ENCODE data around the gene TLN1.

TLN1 gene

DNA sequence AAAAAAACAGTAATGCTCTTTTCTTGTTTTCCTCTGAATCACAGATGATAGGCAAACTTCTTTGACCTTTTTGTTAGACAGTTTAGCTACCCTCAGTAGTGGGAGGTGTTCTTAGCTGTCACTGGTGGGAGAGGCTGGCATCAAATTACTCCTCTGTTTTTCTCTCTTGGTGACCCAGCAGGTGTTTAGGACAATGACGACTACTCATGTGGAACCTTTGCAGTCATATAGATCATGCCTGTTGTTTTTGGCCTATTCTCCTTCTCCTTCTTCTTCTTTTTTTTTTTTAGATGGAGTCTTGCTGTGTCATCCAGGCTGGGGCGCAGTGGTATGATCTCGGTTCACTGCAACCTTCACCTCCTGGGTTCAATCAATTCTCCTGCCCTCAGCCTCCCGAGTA lies 44.0 kb upstream of the TLN1 start:
- H3F3A ChIP-seq (ENCODE audit: insufficient read depth, low read length): no peaks in the 10 kb centered on the region
- peak overlapping the region; percentile 88 for H3K27ac ChIP-seq (ENCODE audit: low read depth, low read length, poor library complexity, severe bottlenecking)
- H3K4me1 ChIP-seq (ENCODE audit: insufficient read depth, low read length, severe bottlenecking): peaks cover 34% of the 10 kb centered on the region
- H2AFZ ChIP-seq (ENCODE audit: low read length): no peak overlapping the region
- no peaks in the 10 kb centered on the region for H3K79me2 ChIP-seq (ENCODE audit: insufficient read depth, low read length)
- H3K4me2 ChIP-seq (ENCODE audit: low read length): peak overlapping the region; percentile 51
- no peaks in the 10 kb centered on the region for H4K20me1 ChIP-seq (ENCODE audit: insufficient read depth, low read length)
- peak overlapping the region; percentile 20 for H3K4me3 ChIP-seq (ENCODE audit: low read depth, low read length, poor library complexity, severe bottlenecking)
- TF ChIP-seq, protein P1, sequence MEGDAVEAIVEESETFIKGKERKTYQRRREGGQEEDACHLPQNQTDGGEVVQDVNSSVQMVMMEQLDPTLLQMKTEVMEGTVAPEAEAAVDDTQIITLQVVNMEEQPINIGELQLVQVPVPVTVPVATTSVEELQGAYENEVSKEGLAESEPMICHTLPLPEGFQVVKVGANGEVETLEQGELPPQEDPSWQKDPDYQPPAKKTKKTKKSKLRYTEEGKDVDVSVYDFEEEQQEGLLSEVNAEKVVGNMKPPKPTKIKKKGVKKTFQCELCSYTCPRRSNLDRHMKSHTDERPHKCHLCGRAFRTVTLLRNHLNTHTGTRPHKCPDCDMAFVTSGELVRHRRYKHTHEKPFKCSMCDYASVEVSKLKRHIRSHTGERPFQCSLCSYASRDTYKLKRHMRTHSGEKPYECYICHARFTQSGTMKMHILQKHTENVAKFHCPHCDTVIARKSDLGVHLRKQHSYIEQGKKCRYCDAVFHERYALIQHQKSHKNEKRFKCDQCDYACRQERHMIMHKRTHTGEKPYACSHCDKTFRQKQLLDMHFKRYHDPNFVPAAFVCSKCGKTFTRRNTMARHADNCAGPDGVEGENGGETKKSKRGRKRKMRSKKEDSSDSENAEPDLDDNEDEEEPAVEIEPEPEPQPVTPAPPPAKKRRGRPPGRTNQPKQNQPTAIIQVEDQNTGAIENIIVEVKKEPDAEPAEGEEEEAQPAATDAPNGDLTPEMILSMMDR (IDR thresholded peaks at IDR 0.05; ENCODE audit: low read length): no peak
- TF ChIP-seq EZH2 (IDR thresholded peaks at IDR 0.05; ENCODE audit: borderline replicate concordance, low read length): no peak
- peak overlapping the region; percentile 35; the same call in 1 of the 2 replicates for H3K9ac ChIP-seq (ENCODE audit: low read length)
- no peaks in the 10 kb centered on the region for H3K9me2 ChIP-seq (ENCODE audit: low read depth, low read length)
- H3K27me3 ChIP-seq (ENCODE audit: insufficient read depth, low read length): no peaks in the 10 kb centered on the region
- H3K36me3 ChIP-seq (ENCODE audit: insufficient read depth, low read length): no peaks in the 10 kb centered on the region
- no peaks in the 10 kb centered on the region for H3K9me3 ChIP-seq (ENCODE audit: low read length)

DNA sequence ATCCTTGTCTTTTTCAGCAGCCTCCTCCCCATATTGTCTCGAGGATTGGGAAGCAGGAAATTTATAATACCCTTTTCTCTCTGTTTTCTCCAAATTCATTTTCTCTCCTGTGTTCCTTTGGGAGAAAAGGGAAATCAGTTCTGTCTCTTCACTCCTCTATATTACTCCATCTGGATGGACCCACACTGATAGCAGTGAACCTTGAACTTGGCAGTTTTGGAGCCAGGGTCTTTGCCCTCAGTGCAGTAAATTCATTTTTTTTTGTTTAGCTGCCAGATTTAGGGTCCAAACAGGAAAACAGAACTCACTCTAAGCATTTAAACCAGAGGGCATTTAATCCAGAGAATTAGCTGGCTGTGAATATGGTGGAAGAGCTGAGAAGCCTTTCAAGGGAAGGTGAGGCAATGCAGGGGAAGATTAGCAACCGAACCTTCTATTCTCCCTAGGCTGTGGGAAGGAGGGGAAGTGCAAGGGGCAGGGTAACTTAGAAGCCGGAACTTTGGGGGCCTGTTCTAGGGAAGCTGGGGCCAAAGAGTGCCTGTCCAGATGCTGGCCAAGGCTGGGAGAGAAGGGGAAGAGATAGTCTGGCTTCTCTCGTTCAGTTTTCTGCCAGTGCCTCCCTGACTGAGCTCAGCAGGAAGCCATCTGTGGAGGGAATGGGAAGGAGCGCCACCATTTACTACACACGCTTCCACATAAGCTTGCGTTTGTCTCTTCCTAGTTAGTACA lies 43.1 kb upstream of the TLN1 start:
- H2AFZ ChIP-seq (ENCODE audit: low read length): no peak overlapping the region
- H3K9me2 ChIP-seq (ENCODE audit: low read depth, low read length): no peaks in the 10 kb centered on the region
- H3K9me3 ChIP-seq (ENCODE audit: low read length): no peaks in the 10 kb centered on the region
- H3K27ac ChIP-seq (ENCODE audit: low read depth, low read length, poor library complexity, severe bottlenecking): peak overlapping the region; percentile 88
- peak overlapping the region; percentile 35; the same call in 1 of the 2 replicates for H3K9ac ChIP-seq (ENCODE audit: low read length)
- H4K20me1 ChIP-seq (ENCODE audit: insufficient read depth, low read length): no peaks in the 10 kb centered on the region
- H3K79me2 ChIP-seq (ENCODE audit: insufficient read depth, low read length): no peaks in the 10 kb centered on the region
- peak overlapping the region; percentile 51 for H3K4me2 ChIP-seq (ENCODE audit: low read length)
- peak overlapping the region; percentile 20 for H3K4me3 ChIP-seq (ENCODE audit: low read depth, low read length, poor library complexity, severe bottlenecking)
- no peak for TF ChIP-seq EZH2 (IDR thresholded peaks at IDR 0.05; ENCODE audit: borderline replicate concordance, low read length)
- TF ChIP-seq, protein P1 (IDR thresholded peaks at IDR 0.05; ENCODE audit: low read length): no peak
- no peaks in the 10 kb centered on the region for H3K36me3 ChIP-seq (ENCODE audit: insufficient read depth, low read length)
- H3K4me1 ChIP-seq (ENCODE audit: insufficient read depth, low read length, severe bottlenecking): peaks cover 40% of the 10 kb centered on the region
- H3K27me3 ChIP-seq (ENCODE audit: insufficient read depth, low read length): no peaks in the 10 kb centered on the region
- no peaks in the 10 kb centered on the region for H3F3A ChIP-seq (ENCODE audit: insufficient read depth, low read length)

DNA sequence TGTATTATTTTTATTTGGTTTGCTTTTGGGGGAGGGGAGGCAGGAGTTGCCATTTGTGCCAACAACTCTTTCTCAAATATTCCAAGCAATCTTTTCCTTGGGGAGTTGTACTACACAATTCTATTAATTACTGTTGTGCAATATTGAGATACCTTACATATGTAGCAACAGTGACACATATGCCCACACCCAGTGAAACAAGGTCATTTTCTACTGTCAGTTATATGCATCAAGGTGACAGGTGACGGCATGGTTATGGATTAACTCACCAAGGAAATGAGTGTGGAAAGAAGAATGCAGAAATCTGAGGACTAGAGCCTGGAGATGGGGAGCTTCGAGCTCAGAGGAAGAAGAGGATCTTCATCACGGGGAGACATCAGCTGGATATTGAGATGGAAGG lies 39.9 kb upstream of the TLN1 start:
- Histone ChIP-seq H2AFZ (ENCODE audit: low read length) (no peak overlapping the region), H3K27me3 (ENCODE audit: insufficient read depth, low read length) (no peaks in the 10 kb centered on the region), H3K9me3 (ENCODE audit: low read length) (no peaks in the 10 kb centered on the region), H3F3A (ENCODE audit: insufficient read depth, low read length) (no peaks in the 10 kb centered on the region), H3K4me2 (ENCODE audit: low read length) (no peak overlapping the region), H3K79me2 (ENCODE audit: insufficient read depth, low read length) (no peaks in the 10 kb centered on the region), H3K36me3 (ENCODE audit: insufficient read depth, low read length) (no peaks in the 10 kb centered on the region), H3K27ac (ENCODE audit: low read depth, low read length, poor library complexity, severe bottlenecking) (no peak overlapping the region), H3K9me2 (ENCODE audit: low read depth, low read length) (no peaks in the 10 kb centered on the region), H3K9ac (ENCODE audit: low read length) (no peak overlapping the region), H3K4me1 (ENCODE audit: insufficient read depth, low read length, severe bottlenecking) (peaks cover 40% of the 10 kb centered on the region), H4K20me1 (ENCODE audit: insufficient read depth, low read length) (no peaks in the 10 kb centered on the region), H3K4me3 (ENCODE audit: low read depth, low read length, poor library complexity, severe bottlenecking) (no peak overlapping the region)
- TF ChIP-seq EZH2 (IDR thresholded peaks at IDR 0.05; ENCODE audit: borderline replicate concordance, low read length): no peak
- TF ChIP-seq, protein P1 (IDR thresholded peaks at IDR 0.05; ENCODE audit: low read length): no peak

Data from OCI-LY1 (cell line).